Endodermal cell (in vitro differentiated cells): Measurements from ENCODE around the gene GSK3A. TPM values are rescaled to one million over a fixed set of nuclear protein-coding genes. Genes with fewer than 3 reads are reported as not detected.

Experiments
- DNase-seq: peaks from one replicate; pipeline ENCODE4 v3.0.0-alpha.2; 2017
- H3K27ac ChIP-seq: 2 replicates; pipeline ENCODE4 v1.5.1; 2013; ENCODE audit warnings: mild to moderate bottlenecking, low read depth, low read length, moderate library complexity
- H3K27me3 ChIP-seq: 2 replicates; pipeline ENCODE4 v1.6.1; 2013; ENCODE audit warnings: mild to moderate bottlenecking, low read length, moderate library complexity; ENCODE audit not compliant: insufficient read depth, control insufficient read depth, poor library complexity, severe bottlenecking
- H3K36me3 ChIP-seq: 2 replicates; pipeline ENCODE4 v1.7.0; 2013; ENCODE audit warnings: mild to moderate bottlenecking, low read length, moderate library complexity; ENCODE audit not compliant: control insufficient read depth, insufficient read depth
- H3K4me1 ChIP-seq: one replicate; pipeline ENCODE4 v1.7.0; 2013; ENCODE audit warnings: low read length; ENCODE audit not compliant: control insufficient read depth, insufficient read depth
- H3K4me3 ChIP-seq: 2 replicates; pipeline ENCODE4 v1.5.1; 2013; ENCODE audit warnings: mild to moderate bottlenecking, low read length, moderate library complexity
- H3K9ac ChIP-seq: 2 replicates; pipeline ENCODE4 v1.6.1; 2013; ENCODE audit warnings: mild to moderate bottlenecking, low read length, moderate library complexity; ENCODE audit not compliant: poor library complexity, severe bottlenecking; ENCODE audit errors: extremely low read depth
- H3K9me3 ChIP-seq: 2 replicates; pipeline ENCODE4 v1.6.1; 2013; ENCODE audit warnings: mild to moderate bottlenecking, low read length, moderate library complexity; ENCODE audit not compliant: control insufficient read depth
- H3K27ac Mint-ChIP-seq: 2 replicates; pipeline ENCODE4 v1.8.0; 2020; ENCODE audit warnings: mixed read lengths
- H3K27me3 Mint-ChIP-seq: 2 replicates; pipeline ENCODE4 v1.8.0; 2021; ENCODE audit warnings: mild to moderate bottlenecking, mixed read lengths; ENCODE audit not compliant: insufficient read depth
- H3K36me3 Mint-ChIP-seq: 2 replicates; pipeline ENCODE4 v1.8.0; 2020; ENCODE audit warnings: low read depth, mixed read lengths
- H3K4me1 Mint-ChIP-seq: 2 replicates; pipeline ENCODE4 v1.8.0; 2020; ENCODE audit warnings: mixed read lengths
- H3K4me3 Mint-ChIP-seq: 2 replicates; pipeline ENCODE4 v1.8.0; 2020; ENCODE audit warnings: mild to moderate bottlenecking, moderate library complexity, mixed read lengths
- H3K9me3 Mint-ChIP-seq: 2 replicates; pipeline ENCODE4 v1.8.0; 2020; ENCODE audit warnings: mild to moderate bottlenecking, mixed read lengths
- WGBS, 2 experiments: methylation state at CpG; one replicate each; pipeline versions ENCODE4 v1.1.5 to v1.1.7; 2013; ENCODE audit warnings: missing lambda C conversion rate in 2 of 2, mixed read lengths in 1 of 2; ENCODE audit not compliant: insufficient coverage in 1 of 2, insufficient read length in 1 of 2; 5-methylcytosine and 5-hydroxymethylcytosine counted together
- total RNA-seq, 2 donors: library from RNA; stranded (reverse); fragmentation: NEBNext Ultra II Directional in 1 of 2; extraction: Animal tissue kit (Norgen Biotek cat#: 25700) in 1 of 2; gene quantifications; 2 replicates in 1 of 2; 3 replicates in 1 of 2; pipeline ENCODE4 v1.2.1, GENCODE V29; 2021
- TF ChIP-seq, protein P1 (sequence below): fragments of 200-600 bp; sonication (generic); conservative IDR thresholded peaks from 2 replicates; pipeline ENCODE4 v1.5.0; 2021; ENCODE audit warnings: antibody characterized with exemption, mild to moderate bottlenecking

GSK3A gene
- total RNA-seq, 2 donors from 2014 or later = 52.6 to 55.1 TPM

DNA sequence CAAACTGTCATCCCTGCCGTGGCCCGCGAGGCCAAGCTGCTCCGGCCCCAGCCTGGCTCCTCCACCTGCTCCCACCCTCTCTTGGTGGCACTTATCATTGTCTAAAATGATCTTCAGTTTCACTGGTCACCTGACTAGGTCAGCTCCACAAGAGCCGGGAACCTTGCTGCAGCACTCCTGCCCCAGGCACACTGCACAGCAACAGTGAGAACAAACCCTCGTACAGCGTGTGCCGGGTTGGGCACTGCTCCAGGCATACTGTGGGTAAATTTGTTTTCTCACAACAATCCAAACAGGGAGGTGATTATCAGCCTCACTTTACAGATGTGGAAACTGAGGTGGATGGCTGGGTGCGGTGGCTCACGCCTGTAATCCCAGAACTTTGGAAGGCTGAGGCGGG is 33.8 kb downstream of the GSK3A start:
- WGBS, 2 experiments = 95 to 100% methylated on average over 6 to 11 of the region's 11 CpGs
- Histone ChIP-seq H3K9ac (no peak overlapping the region), H3K9me3 (no peaks in the 10 kb centered on the region), H3K36me3 (peaks cover 63% of the 10 kb centered on the region), H3K27me3 (no peaks in the 10 kb centered on the region), H3K4me1 (no peaks in the 10 kb centered on the region), H3K27ac (no peak overlapping the region), H3K4me3 (no peak overlapping the region)
- H3K9me3 Mint-ChIP-seq = no peaks in the 10 kb centered on the region
- TF ChIP-seq, protein P1, sequence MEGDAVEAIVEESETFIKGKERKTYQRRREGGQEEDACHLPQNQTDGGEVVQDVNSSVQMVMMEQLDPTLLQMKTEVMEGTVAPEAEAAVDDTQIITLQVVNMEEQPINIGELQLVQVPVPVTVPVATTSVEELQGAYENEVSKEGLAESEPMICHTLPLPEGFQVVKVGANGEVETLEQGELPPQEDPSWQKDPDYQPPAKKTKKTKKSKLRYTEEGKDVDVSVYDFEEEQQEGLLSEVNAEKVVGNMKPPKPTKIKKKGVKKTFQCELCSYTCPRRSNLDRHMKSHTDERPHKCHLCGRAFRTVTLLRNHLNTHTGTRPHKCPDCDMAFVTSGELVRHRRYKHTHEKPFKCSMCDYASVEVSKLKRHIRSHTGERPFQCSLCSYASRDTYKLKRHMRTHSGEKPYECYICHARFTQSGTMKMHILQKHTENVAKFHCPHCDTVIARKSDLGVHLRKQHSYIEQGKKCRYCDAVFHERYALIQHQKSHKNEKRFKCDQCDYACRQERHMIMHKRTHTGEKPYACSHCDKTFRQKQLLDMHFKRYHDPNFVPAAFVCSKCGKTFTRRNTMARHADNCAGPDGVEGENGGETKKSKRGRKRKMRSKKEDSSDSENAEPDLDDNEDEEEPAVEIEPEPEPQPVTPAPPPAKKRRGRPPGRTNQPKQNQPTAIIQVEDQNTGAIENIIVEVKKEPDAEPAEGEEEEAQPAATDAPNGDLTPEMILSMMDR = no peak
- H3K27ac Mint-ChIP-seq = no peak overlapping the region
- no peaks in the 10 kb centered on the region for H3K27me3 Mint-ChIP-seq
- peaks cover 1% of the 10 kb centered on the region for H3K4me1 Mint-ChIP-seq
- no peak for DNase-seq
- H3K4me3 Mint-ChIP-seq = no peak overlapping the region
- H3K36me3 Mint-ChIP-seq = peaks cover 64% of the 10 kb centered on the region

DNA sequence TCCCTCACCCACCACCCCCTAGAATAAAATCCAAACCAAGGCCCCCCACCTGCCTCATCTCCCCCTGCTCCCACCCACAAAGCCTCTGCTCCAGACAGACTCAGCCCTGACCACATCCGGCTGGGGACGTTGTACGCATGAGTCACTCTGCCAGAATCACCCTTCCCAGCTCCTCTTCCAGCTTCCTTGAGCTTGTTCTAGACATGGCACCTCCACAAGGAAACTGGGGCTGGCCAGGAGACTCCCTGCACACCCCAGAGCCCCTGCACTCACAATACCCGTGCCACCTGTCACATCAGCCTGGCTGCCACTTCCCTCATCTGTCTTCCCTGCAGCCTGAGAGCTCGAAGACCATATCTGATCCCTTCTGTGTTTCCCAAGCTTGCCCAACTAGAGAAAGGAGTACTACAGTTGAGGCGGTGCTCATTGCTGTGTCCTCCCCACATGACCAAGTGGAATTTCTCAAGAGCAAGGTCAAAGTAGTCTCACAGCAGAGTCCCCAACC is 34.6 kb downstream of the GSK3A start:
- Histone ChIP-seq H3K36me3 (peaks cover 59% of the 10 kb centered on the region), H3K27me3 (no peaks in the 10 kb centered on the region), H3K4me1 (no peaks in the 10 kb centered on the region), H3K9ac (no peak overlapping the region), H3K27ac (no peak overlapping the region), H3K4me3 (no peak overlapping the region), H3K9me3 (no peaks in the 10 kb centered on the region)
- Mint-ChIP-seq H3K4me3 (no peak overlapping the region), H3K4me1 (peaks cover 1% of the 10 kb centered on the region), H3K9me3 (no peaks in the 10 kb centered on the region), H3K36me3 (peaks cover 63% of the 10 kb centered on the region), H3K27me3 (no peaks in the 10 kb centered on the region), H3K27ac (no peak overlapping the region)
- WGBS, 2 experiments = 91 to 100% methylated on average over 2 to 6 of the region's 6 CpGs
- no peak for DNase-seq
- TF ChIP-seq, protein P1 = no peak

- WGBS, 2 experiments = 96 to 98% methylated on average over 9 to 14 of the region's 14 CpGs
- H3K27ac ChIP-seq = no peak overlapping the region
- no peaks in the 10 kb centered on the region for H3K9me3 ChIP-seq
- peaks cover 59% of the 10 kb centered on the region for H3K36me3 ChIP-seq
- no peaks in the 10 kb centered on the region for H3K4me1 ChIP-seq
- H3K27me3 ChIP-seq = no peaks in the 10 kb centered on the region
- DNase-seq = no peak
- H3K9ac ChIP-seq = no peak overlapping the region
- H3K4me3 Mint-ChIP-seq = no peak overlapping the region
- H3K4me3 ChIP-seq = no peak overlapping the region
- H3K27me3 Mint-ChIP-seq = no peaks in the 10 kb centered on the region
- H3K36me3 Mint-ChIP-seq = peaks cover 66% of the 10 kb centered on the region
- no peaks in the 10 kb centered on the region for H3K9me3 Mint-ChIP-seq
- TF ChIP-seq, protein P1 = no peak
- H3K4me1 Mint-ChIP-seq = peaks cover 1% of the 10 kb centered on the region
- peak overlapping the region; percentile 66 for H3K27ac Mint-ChIP-seq
Observed at GRCh38 chr19:42206871-42207755, 35.3 kb downstream of the GSK3A start.
